HEK293 (cell line): Measurements from ENCODE around the gene TBX3.
A peak's percentile ranks its signal among the peaks of the same experiment; 100 is the strongest.

Source experiments
- BCL11B ChIP-seq: fragments of 450-650 bp; formaldehyde crosslinking; IDR thresholded peaks from 2 replicates; pipeline ENCODE4 v1.5.1; 2016; ENCODE audit warnings: low read depth, missing biosample characterization, missing genetic modification characterization
- GLI2 ChIP-seq: fragments of 450-650 bp; formaldehyde crosslinking; IDR thresholded peaks from 2 replicates; pipeline ENCODE4; 2017; ENCODE audit warnings: missing biosample characterization, missing genetic modification characterization, low read depth, borderline replicate concordance
- OSR2 ChIP-seq: fragments of 450-650 bp; formaldehyde crosslinking; IDR thresholded peaks from 2 replicates; pipeline ENCODE4 v1.5.1; 2016; ENCODE audit warnings: missing biosample characterization, missing genetic modification characterization
- PRDM1 ChIP-seq: fragments of 450-650 bp; formaldehyde crosslinking; IDR thresholded peaks from 2 replicates; pipeline ENCODE4; 2016; ENCODE audit warnings: missing biosample characterization, missing genetic modification characterization
- SALL2 ChIP-seq: fragments of 450-650 bp; formaldehyde crosslinking; IDR thresholded peaks from 2 replicates; pipeline ENCODE4 v1.5.0; 2017; ENCODE audit warnings: missing biosample characterization, mild to moderate bottlenecking, missing genetic modification characterization, borderline replicate concordance
- YY2 ChIP-seq: fragments of 450-650 bp; formaldehyde crosslinking; IDR thresholded peaks from 2 replicates; pipeline ENCODE4 v1.5.1; 2016; ENCODE audit warnings: missing biosample characterization, missing genetic modification characterization
- ZEB2 ChIP-seq: fragments of 450-650 bp; formaldehyde crosslinking; IDR thresholded peaks from 2 replicates; pipeline ENCODE4 v1.5.1; 2016; ENCODE audit warnings: missing biosample characterization, missing genetic modification characterization
- ZNF169 ChIP-seq: fragments of 450-650 bp; formaldehyde crosslinking; IDR thresholded peaks from 2 replicates; pipeline ENCODE4 v1.5.1; 2016; ENCODE audit warnings: missing biosample characterization, missing genetic modification characterization
- ZNF211 ChIP-seq: fragments of 450-650 bp; formaldehyde crosslinking; IDR thresholded peaks from 2 replicates; pipeline ENCODE4 v1.5.1; 2016; ENCODE audit warnings: low read depth, missing biosample characterization, missing genetic modification characterization
- ZNF311 ChIP-seq: fragments of 450-650 bp; formaldehyde crosslinking; IDR thresholded peaks from 2 replicates; pipeline ENCODE4 v1.5.1; 2017; ENCODE audit warnings: missing biosample characterization, missing genetic modification characterization, borderline replicate concordance
- ZNF341 ChIP-seq: fragments of 450-650 bp; formaldehyde crosslinking; IDR thresholded peaks from 2 replicates; pipeline ENCODE4; 2016; ENCODE audit warnings: low read depth, missing biosample characterization, missing genetic modification characterization
- ZNF362 ChIP-seq: fragments of 450-650 bp; formaldehyde crosslinking; IDR thresholded peaks from 2 replicates; pipeline ENCODE4 v1.5.1; 2016; ENCODE audit warnings: missing biosample characterization, missing genetic modification characterization
- ZNF391 ChIP-seq: fragments of 450-650 bp; formaldehyde crosslinking; IDR thresholded peaks from 2 replicates; pipeline ENCODE4 v1.5.1; 2016; ENCODE audit warnings: low read depth, missing biosample characterization, missing genetic modification characterization, borderline replicate concordance
- ZNF473 ChIP-seq: fragments of 450-650 bp; formaldehyde crosslinking; IDR thresholded peaks from 2 replicates; pipeline ENCODE4 v1.5.1; 2017; ENCODE audit warnings: missing biosample characterization, missing genetic modification characterization
- ZNF530 ChIP-seq: fragments of 450-650 bp; formaldehyde crosslinking; IDR thresholded peaks from 2 replicates; pipeline ENCODE4 v1.5.1; 2016; ENCODE audit warnings: low read depth, missing biosample characterization, missing genetic modification characterization
- ZNF664 ChIP-seq: fragments of 450-650 bp; formaldehyde crosslinking; IDR thresholded peaks from 2 replicates; pipeline ENCODE4 v1.5.1; 2016; ENCODE audit warnings: missing biosample characterization, missing genetic modification characterization
- ZNF692 ChIP-seq: fragments of 450-650 bp; formaldehyde crosslinking; IDR thresholded peaks from 2 replicates; pipeline ENCODE4 v1.5.1; 2016; ENCODE audit warnings: missing biosample characterization, missing genetic modification characterization
- ZNF707 ChIP-seq: fragments of 450-650 bp; formaldehyde crosslinking; IDR thresholded peaks from 2 replicates; pipeline ENCODE4 v1.5.1; 2016; ENCODE audit warnings: missing biosample characterization, missing genetic modification characterization
- TF ChIP-seq, protein P1 (sequence below): fragments of 450-650 bp; formaldehyde crosslinking; IDR thresholded peaks from 2 replicates; pipeline ENCODE4 v1.5.1; 2016; ENCODE audit warnings: missing biosample characterization, missing genetic modification characterization
- TF ChIP-seq, protein P2 (sequence below): fragments of 450-650 bp; IDR thresholded peaks from 2 replicates; pipeline ENCODE4 v1.5.1; 2018; ENCODE audit warnings: missing biosample characterization, missing genetic modification characterization
- TF ChIP-seq, protein P3 (sequence below): fragments of 450-650 bp; formaldehyde crosslinking; IDR thresholded peaks from 2 replicates; pipeline ENCODE4 v1.5.1; 2016; ENCODE audit warnings: missing biosample characterization, missing genetic modification characterization
- TF ChIP-seq, protein P4 (sequence below): fragments of 450-650 bp; formaldehyde crosslinking; IDR thresholded peaks from 2 replicates; pipeline ENCODE4 v1.5.1; 2017; ENCODE audit warnings: missing biosample characterization, missing genetic modification characterization
- TF ChIP-seq, protein P5 (sequence below): fragments of 450-650 bp; formaldehyde crosslinking; IDR thresholded peaks from 2 replicates; pipeline ENCODE4 v1.5.1; 2016; ENCODE audit warnings: missing biosample characterization, missing genetic modification characterization

The TBX3 gene

DNA sequence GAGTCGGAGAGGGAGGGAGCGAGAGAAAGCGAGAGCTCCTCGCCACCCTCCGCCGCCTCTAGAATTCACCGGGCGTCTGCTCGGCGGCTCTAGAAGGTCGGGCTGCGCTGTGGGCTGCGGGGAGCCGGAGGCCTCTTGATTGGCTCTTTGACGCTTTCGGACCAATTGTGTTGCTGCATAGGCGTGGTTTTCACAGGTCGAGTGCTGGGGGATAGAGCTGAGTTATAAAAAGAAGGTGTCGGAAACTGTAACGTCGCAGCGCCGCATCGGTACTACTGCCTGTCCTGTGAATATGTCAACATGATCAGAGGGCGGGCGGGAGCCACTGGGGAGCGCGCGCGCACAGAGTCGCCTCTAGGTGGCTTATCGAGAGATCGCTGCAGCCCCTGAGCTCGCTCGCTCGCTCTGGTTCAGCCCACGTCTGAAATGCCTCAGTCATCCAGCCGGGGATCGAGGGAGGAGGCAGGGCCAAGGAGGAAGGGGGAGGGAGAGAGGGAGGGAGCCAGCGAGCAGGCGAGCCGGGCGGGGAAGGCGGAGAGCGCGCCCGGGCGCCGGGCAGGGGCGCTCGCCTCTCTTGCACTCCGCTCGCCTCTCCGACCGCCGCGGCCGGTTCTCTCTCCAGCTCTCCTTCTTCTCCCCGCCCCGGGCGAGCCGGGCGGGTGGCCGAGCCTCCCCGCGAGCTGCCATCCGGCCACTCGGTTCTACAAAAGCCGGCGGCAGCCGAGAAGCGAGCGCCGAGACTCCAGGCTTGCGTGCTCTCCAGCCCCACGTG, at the start of gene TBX3 (continued):
- TF ChIP-seq, protein P1, sequence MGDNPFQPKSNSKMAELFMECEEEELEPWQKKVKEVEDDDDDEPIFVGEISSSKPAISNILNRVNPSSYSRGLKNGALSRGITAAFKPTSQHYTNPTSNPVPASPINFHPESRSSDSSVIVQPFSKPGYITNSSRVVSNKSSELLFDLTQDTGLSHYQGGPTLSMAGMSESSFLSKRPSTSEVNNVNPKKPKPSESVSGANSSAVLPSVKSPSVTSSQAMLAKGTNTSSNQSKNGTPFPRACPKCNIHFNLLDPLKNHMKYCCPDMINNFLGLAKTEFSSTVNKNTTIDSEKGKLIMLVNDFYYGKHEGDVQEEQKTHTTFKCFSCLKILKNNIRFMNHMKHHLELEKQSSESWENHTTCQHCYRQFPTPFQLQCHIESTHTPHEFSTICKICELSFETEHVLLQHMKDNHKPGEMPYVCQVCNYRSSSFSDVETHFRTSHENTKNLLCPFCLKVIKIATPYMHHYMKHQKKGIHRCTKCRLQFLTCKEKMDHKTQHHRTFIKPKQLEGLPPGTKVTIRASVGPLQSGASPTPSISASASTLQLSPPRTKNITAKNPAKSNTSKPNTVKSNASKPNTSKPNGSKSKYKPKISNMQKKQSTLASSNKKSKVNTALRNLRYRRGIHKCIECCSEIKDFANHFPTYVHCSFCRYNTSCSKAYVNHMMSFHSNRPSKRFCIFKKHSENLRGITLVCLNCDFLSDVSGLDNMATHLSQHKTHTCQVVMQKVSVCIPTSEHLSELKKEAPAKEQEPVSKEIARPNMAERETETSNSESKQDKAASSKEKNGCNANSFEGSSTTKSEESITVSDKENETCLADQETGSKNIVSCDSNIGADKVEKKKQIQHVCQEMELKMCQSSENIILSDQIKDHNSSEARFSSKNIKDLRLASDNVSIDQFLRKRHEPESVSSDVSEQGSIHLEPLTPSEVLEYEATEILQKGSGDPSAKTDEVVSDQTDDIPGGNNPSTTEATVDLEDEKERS, result no peak
- TF ChIP-seq ZNF664 (no peak), ZNF211 (no peak), ZNF530 (tag by site-specific recombination) (no peak), ZNF473 (tag by site-specific recombination) (no peak), BCL11B (peak; percentile 66; the same call in 1 of the 2 replicates), GLI2 (tag by site-specific recombination) (no peak), ZNF692 (tag by site-specific recombination) (peak; percentile 41; the same call in 1 of the 2 replicates), ZNF169 (tag by site-specific recombination) (no peak), ZNF707 (tag by site-specific recombination) (no peak), ZNF341 (tag by site-specific recombination) (peak; percentile 16; the same call in 1 of the 2 replicates), SALL2 (no peak), OSR2 (tag by site-specific recombination) (peak; percentile 77), ZNF391 (no peak), YY2 (tag by site-specific recombination) (no peak), PRDM1 (tag by site-specific recombination) (no peak; the same call in 1 of the 2 replicates), ZNF362 (tag by site-specific recombination) (no peak), ZEB2 (tag by site-specific recombination) (peak; percentile 94; the same call in 1 of the 2 replicates), ZNF311 (no peak)
- TF ChIP-seq, protein P2, sequence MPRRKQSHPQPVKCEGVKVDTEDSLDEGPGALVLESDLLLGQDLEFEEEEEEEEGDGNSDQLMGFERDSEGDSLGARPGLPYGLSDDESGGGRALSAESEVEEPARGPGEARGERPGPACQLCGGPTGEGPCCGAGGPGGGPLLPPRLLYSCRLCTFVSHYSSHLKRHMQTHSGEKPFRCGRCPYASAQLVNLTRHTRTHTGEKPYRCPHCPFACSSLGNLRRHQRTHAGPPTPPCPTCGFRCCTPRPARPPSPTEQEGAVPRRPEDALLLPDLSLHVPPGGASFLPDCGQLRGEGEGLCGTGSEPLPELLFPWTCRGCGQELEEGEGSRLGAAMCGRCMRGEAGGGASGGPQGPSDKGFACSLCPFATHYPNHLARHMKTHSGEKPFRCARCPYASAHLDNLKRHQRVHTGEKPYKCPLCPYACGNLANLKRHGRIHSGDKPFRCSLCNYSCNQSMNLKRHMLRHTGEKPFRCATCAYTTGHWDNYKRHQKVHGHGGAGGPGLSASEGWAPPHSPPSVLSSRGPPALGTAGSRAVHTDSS (tag by site-specific recombination), result no peak
- TF ChIP-seq, protein P3, sequence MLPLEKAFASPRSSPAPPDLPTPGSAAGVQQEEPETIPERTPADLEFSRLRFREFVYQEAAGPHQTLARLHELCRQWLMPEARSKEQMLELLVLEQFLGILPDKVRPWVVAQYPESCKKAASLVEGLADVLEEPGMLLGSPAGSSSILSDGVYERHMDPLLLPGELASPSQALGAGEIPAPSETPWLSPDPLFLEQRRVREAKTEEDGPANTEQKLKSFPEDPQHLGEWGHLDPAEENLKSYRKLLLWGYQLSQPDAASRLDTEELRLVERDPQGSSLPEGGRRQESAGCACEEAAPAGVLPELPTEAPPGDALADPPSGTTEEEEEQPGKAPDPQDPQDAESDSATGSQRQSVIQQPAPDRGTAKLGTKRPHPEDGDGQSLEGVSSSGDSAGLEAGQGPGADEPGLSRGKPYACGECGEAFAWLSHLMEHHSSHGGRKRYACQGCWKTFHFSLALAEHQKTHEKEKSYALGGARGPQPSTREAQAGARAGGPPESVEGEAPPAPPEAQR (tag by site-specific recombination), result no peak
- TF ChIP-seq, protein P4, sequence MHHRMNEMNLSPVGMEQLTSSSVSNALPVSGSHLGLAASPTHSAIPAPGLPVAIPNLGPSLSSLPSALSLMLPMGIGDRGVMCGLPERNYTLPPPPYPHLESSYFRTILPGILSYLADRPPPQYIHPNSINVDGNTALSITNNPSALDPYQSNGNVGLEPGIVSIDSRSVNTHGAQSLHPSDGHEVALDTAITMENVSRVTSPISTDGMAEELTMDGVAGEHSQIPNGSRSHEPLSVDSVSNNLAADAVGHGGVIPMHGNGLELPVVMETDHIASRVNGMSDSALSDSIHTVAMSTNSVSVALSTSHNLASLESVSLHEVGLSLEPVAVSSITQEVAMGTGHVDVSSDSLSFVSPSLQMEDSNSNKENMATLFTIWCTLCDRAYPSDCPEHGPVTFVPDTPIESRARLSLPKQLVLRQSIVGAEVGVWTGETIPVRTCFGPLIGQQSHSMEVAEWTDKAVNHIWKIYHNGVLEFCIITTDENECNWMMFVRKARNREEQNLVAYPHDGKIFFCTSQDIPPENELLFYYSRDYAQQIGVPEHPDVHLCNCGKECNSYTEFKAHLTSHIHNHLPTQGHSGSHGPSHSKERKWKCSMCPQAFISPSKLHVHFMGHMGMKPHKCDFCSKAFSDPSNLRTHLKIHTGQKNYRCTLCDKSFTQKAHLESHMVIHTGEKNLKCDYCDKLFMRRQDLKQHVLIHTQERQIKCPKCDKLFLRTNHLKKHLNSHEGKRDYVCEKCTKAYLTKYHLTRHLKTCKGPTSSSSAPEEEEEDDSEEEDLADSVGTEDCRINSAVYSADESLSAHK (tag by site-specific recombination), result peak; percentile 13; the same call in 1 of the 2 replicates
- TF ChIP-seq, protein P5, sequence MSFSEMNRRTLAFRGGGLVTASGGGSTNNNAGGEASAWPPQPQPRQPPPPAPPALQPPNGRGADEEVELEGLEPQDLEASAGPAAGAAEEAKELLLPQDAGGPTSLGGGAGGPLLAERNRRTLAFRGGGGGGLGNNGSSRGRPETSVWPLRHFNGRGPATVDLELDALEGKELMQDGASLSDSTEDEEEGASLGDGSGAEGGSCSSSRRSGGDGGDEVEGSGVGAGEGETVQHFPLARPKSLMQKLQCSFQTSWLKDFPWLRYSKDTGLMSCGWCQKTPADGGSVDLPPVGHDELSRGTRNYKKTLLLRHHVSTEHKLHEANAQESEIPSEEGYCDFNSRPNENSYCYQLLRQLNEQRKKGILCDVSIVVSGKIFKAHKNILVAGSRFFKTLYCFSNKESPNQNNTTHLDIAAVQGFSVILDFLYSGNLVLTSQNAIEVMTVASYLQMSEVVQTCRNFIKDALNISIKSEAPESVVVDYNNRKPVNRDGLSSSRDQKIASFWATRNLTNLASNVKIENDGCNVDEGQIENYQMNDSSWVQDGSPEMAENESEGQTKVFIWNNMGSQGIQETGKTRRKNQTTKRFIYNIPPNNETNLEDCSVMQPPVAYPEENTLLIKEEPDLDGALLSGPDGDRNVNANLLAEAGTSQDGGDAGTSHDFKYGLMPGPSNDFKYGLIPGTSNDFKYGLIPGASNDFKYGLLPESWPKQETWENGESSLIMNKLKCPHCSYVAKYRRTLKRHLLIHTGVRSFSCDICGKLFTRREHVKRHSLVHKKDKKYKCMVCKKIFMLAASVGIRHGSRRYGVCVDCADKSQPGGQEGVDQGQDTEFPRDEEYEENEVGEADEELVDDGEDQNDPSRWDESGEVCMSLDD (tag by site-specific recombination), result no peak
